ENCODE results near the gene PCNT. TPM values are rescaled to one million over a fixed set of nuclear protein-coding genes. Genes with fewer than 3 reads are reported as not detected.
A peak's percentile ranks its signal among the peaks of the same experiment; 100 is the strongest.
"Not testable (repeated sequence)": the region's sequence is repeated elsewhere in the genome, so short reads cannot be mapped to it uniquely, and the experiment has no call there.

PCNT gene
- total RNA-seq, 1 donor from 2014 or later, result 36.0 TPM

- no peaks in the 10 kb centered on the region for H3K27me3 Mint-ChIP-seq (ENCODE audit: unreplicated experiment)
- no peak for DNase-seq (ENCODE audit: low spot score)
Observed at GRCh38 chr21:46441331-46441730, 117.4 kb downstream of the PCNT start.

GRCh38 chr21:46441961-46442498 lies 118.1 kb downstream of the PCNT start:
- H3K36me3 Mint-ChIP-seq (ENCODE audit: low read depth, unreplicated experiment), result peaks cover 43% of the 10 kb centered on the region
- no peaks in the 10 kb centered on the region for H3K27me3 Mint-ChIP-seq (ENCODE audit: unreplicated experiment)
- no peak for DNase-seq (ENCODE audit: low spot score)
- H3K9me3 Mint-ChIP-seq (ENCODE audit: unreplicated experiment), result no peaks in the 10 kb centered on the region
- TF ChIP-seq CTCF (IDR thresholded peaks at IDR 0.05; ENCODE audit: unreplicated experiment), result no peak
- no peak overlapping the region for H3K27ac Mint-ChIP-seq (ENCODE audit: unreplicated experiment)
- H3K4me3 Mint-ChIP-seq (ENCODE audit: unreplicated experiment), result peak overlapping the region; percentile 13
- H3K4me1 Mint-ChIP-seq (ENCODE audit: unreplicated experiment), result peaks cover 11% of the 10 kb centered on the region

More at GRCh38 chr21:46441331-46441730, 117.4 kb downstream of the PCNT start:
- Mint-ChIP-seq H3K4me1 (ENCODE audit: unreplicated experiment) (peaks cover 11% of the 10 kb centered on the region), H3K36me3 (ENCODE audit: low read depth, unreplicated experiment) (peaks cover 43% of the 10 kb centered on the region), H3K9me3 (ENCODE audit: unreplicated experiment) (no peaks in the 10 kb centered on the region), H3K27ac (ENCODE audit: unreplicated experiment) (no peak overlapping the region), H3K4me3 (ENCODE audit: unreplicated experiment) (no peak overlapping the region)
- no peak for TF ChIP-seq CTCF (IDR thresholded peaks at IDR 0.05; ENCODE audit: unreplicated experiment)

- Mint-ChIP-seq H3K4me3 (ENCODE audit: unreplicated experiment) (no peak overlapping the region), H3K36me3 (ENCODE audit: low read depth, unreplicated experiment) (peaks cover 45% of the 10 kb centered on the region), H3K4me1 (ENCODE audit: unreplicated experiment) (peaks cover 11% of the 10 kb centered on the region), H3K9me3 (ENCODE audit: unreplicated experiment) (no peaks in the 10 kb centered on the region), H3K27ac (ENCODE audit: unreplicated experiment) (no peak overlapping the region), H3K27me3 (ENCODE audit: unreplicated experiment) (no peaks in the 10 kb centered on the region)
- no peak for TF ChIP-seq CTCF (IDR thresholded peaks at IDR 0.05; ENCODE audit: unreplicated experiment)
- DNase-seq (ENCODE audit: low spot score), result no peak
Observed at GRCh38 chr21:46442938-46443337, 119.0 kb downstream of the PCNT start.

- H3K4me1 Mint-ChIP-seq (ENCODE audit: unreplicated experiment), result peaks cover 11% of the 10 kb centered on the region
- DNase-seq (ENCODE audit: low spot score), result no peak
- H3K4me3 Mint-ChIP-seq (ENCODE audit: unreplicated experiment), result no peak overlapping the region
- TF ChIP-seq CTCF (IDR thresholded peaks at IDR 0.05; ENCODE audit: unreplicated experiment), result no peak
- no peaks in the 10 kb centered on the region for H3K27me3 Mint-ChIP-seq (ENCODE audit: unreplicated experiment)
- no peaks in the 10 kb centered on the region for H3K9me3 Mint-ChIP-seq (ENCODE audit: unreplicated experiment)
- peaks cover 50% of the 10 kb centered on the region for H3K36me3 Mint-ChIP-seq (ENCODE audit: low read depth, unreplicated experiment)
- H3K27ac Mint-ChIP-seq (ENCODE audit: unreplicated experiment), result no peak overlapping the region
Observed at GRCh38 chr21:46443910-46444309, 120.0 kb downstream of the PCNT start.

- Mint-ChIP-seq H3K27ac (ENCODE audit: unreplicated experiment) (no peak overlapping the region), H3K9me3 (ENCODE audit: unreplicated experiment) (no peaks in the 10 kb centered on the region), H3K4me3 (ENCODE audit: unreplicated experiment) (peak overlapping the region; percentile 35), H3K27me3 (ENCODE audit: unreplicated experiment) (no peaks in the 10 kb centered on the region), H3K4me1 (ENCODE audit: unreplicated experiment) (peaks cover 11% of the 10 kb centered on the region), H3K36me3 (ENCODE audit: low read depth, unreplicated experiment) (peaks cover 32% of the 10 kb centered on the region)
- TF ChIP-seq CTCF (IDR thresholded peaks at IDR 0.05; ENCODE audit: unreplicated experiment), result no peak
- no peak for DNase-seq (ENCODE audit: low spot score)
Observed at GRCh38 chr21:46448108-46448507, 124.2 kb downstream of the PCNT start.

GRCh38 chr21:46448855-46449254 lies 124.9 kb downstream of the PCNT start:
- Mint-ChIP-seq H3K36me3 (ENCODE audit: low read depth, unreplicated experiment) (peaks cover 32% of the 10 kb centered on the region), H3K4me3 (ENCODE audit: unreplicated experiment) (peak overlapping the region; percentile 35)

More at GRCh38 chr21:46448855-46449254, 124.9 kb downstream of the PCNT start:
- peaks cover 11% of the 10 kb centered on the region for H3K4me1 Mint-ChIP-seq (ENCODE audit: unreplicated experiment)
- not testable (repeated sequence) for H3K27ac Mint-ChIP-seq (ENCODE audit: unreplicated experiment); H3K9me3 Mint-ChIP-seq (ENCODE audit: unreplicated experiment); DNase-seq (ENCODE audit: low spot score); H3K27me3 Mint-ChIP-seq (ENCODE audit: unreplicated experiment)
